Raji (cell line): ENCODE results near the gene ITLN1.

Experiments used
- POLR2A ChIP-seq: IDR thresholded peaks from 2 replicates; pipeline ENCODE4 v1.6.1; 2011; ENCODE audit warnings: low read depth, low read length, control low read depth; ENCODE audit not compliant: insufficient read depth

The ITLN1 gene

GRCh38 chr1:160836981-160837557 is 47.9 kb downstream of the ITLN1 start:
- TF ChIP-seq POLR2A, result no peak

- no peak for TF ChIP-seq POLR2A
Observed at GRCh38 chr1:160836561-160836960, 48.4 kb downstream of the ITLN1 start.

DNA sequence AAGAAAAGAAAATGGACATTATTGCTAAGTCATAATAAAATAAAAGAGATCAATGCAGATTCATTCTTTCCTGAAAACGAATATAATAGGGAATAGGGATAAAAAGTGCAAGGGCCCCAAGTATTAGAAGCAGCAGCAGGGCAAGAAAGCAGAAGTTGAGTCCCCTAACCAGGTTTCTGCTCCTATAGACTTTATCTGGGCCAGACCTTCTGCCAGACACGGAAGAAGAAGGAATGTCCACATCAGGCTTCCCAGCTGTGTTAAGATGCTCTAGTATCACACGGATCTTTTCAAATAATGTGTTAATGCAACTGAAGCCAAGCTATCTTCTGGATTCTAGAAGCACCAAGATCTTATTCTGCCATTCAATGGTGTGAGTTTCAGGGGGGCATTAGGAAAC is 49.2 kb downstream of the ITLN1 start:
- no peak for TF ChIP-seq POLR2A

- TF ChIP-seq POLR2A, result no peak
Observed at GRCh38 chr1:160834945-160835565, 49.9 kb downstream of the ITLN1 start.

GRCh38 chr1:160830321-160831153 is 54.4 kb downstream of the ITLN1 start:
- TF ChIP-seq POLR2A, result no peak

DNA sequence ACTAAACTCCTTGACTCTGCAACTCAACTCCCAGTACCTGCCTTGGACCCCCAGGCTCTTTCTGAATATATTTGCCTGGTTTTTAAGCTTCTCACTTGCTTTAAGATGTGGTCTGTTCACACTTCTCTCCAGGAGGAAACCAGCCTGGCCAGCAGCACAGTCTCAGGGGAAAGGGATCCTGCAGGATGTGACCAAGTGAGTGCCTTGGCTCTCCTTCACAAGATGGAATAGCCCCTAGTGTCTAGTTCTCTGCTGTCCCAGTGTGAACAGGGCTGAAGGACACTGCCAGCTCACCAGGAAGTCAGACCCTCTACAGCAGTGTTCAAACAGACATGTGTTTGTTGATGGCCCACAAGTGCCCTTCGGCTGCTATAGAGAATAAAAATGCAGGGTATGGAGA is 55.2 kb downstream of the ITLN1 start:
- no peak for TF ChIP-seq POLR2A

- TF ChIP-seq POLR2A, result no peak
Observed at GRCh38 chr1:160827418-160827817, 57.6 kb downstream of the ITLN1 start.

DNA sequence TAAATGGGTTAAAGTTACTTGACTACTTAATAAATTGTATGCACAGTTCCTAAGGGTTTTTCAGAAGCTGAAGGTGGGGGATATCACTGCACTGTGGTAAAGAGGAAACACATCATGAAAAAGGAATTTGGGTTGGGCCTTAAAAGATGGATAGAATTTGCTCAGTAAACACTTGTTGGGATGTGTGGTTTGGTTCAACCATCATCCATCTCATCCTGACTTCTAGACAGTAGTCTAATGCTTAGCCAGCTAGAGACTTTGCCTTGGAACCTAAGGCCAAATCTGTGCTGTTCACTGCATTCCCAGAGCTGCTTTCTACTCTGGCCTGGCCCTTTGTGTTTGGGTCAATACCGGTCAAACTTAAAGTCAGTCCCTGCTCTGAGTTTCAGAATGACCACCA is 58.4 kb downstream of the ITLN1 start:
- no peak for TF ChIP-seq POLR2A
